Smooth muscle cell (in vitro differentiated cells): ENCODE data around the gene MSI2. TPM values are rescaled to one million over a fixed set of nuclear protein-coding genes. Genes with fewer than 3 reads are reported as not detected.
A peak's percentile ranks its signal among the peaks of the same experiment; 100 is the strongest.
"Not testable (repeated sequence)": the region's sequence is repeated elsewhere in the genome, so short reads cannot be mapped to it uniquely, and the experiment has no call there.

ENCODE experiments used
- DNase-seq: peaks from one replicate; lab custom pipeline; 2025; ENCODE audit not compliant: unreplicated experiment; lab: John Stamatoyannopoulos, UW
- H2AFZ ChIP-seq: fragments of 200-600 bp; sonication (generic); 2 replicates; pipeline ENCODE4 v1.6.0; 2016; ENCODE audit warnings: antibody characterized with exemption, low read depth, mild to moderate bottlenecking
- H3F3A ChIP-seq: fragments of 200-600 bp; sonication (generic); 2 replicates; pipeline ENCODE4 v1.6.0; 2017; ENCODE audit warnings: antibody characterized with exemption, low read depth
- H3K27ac ChIP-seq: fragments of 200-600 bp; sonication (generic); 2 replicates; pipeline ENCODE4 v1.5.1; 2016; ENCODE audit warnings: low read depth, mild to moderate bottlenecking
- H3K27me3 ChIP-seq: fragments of 200-600 bp; sonication (generic); 2 replicates; pipeline ENCODE4 v1.6.1; 2016; ENCODE audit warnings: low read depth, mild to moderate bottlenecking
- H3K36me3 ChIP-seq: fragments of 200-600 bp; sonication (generic); 2 replicates; pipeline ENCODE4 v1.5.1; 2016; ENCODE audit warnings: low read depth
- H3K4me1 ChIP-seq: fragments of 200-600 bp; sonication (generic); 2 replicates; pipeline ENCODE4 v1.5.1; 2016; ENCODE audit warnings: low read depth
- H3K4me2 ChIP-seq: fragments of 200-600 bp; sonication (generic); 2 replicates; pipeline ENCODE4 v1.6.0; 2016; ENCODE audit warnings: mild to moderate bottlenecking
- H3K4me3 ChIP-seq: fragments of 200-600 bp; sonication (generic); 2 replicates; pipeline ENCODE4 v1.5.1; 2016; ENCODE audit warnings: mild to moderate bottlenecking
- H3K79me2 ChIP-seq: fragments of 200-600 bp; sonication (generic); 2 replicates; pipeline ENCODE4 v1.6.0; 2016; ENCODE audit warnings: low read depth, mild to moderate bottlenecking
- H3K9ac ChIP-seq: fragments of 200-600 bp; sonication (generic); 2 replicates; pipeline ENCODE4 v1.6.0; 2016; ENCODE audit warnings: low read depth
- H3K9me3 ChIP-seq: fragments of 200-600 bp; sonication (generic); replicated peaks from 2 replicates; pipeline ENCODE4 v1.5.1; 2016; ENCODE audit warnings: low read depth
- H4K20me1 ChIP-seq: fragments of 200-600 bp; sonication (generic); 2 replicates; pipeline ENCODE4 v1.6.0; 2016; ENCODE audit warnings: low read depth
- CTCF ChIP-seq: fragments of 200-600 bp; sonication (generic); IDR thresholded peaks from 2 replicates; pipeline ENCODE4 v1.5.1; 2017; ENCODE audit warnings: borderline replicate concordance, mild to moderate bottlenecking, antibody characterized with exemption; ENCODE audit not compliant: insufficient read depth, poor library complexity, severe bottlenecking
- WGBS: methylation state at CpG from one replicate; pipeline ENCODE4 v1.1.7; 2016; ENCODE audit warnings: low lambda C conversion rate; 5-methylcytosine and 5-hydroxymethylcytosine counted together
- polyA plus RNA-seq: library from polyadenylated mRNA; unstranded; fragments of >200 nt; fragmentation: Nextera tagmentation; extraction: Ambion mirVana; gene quantifications from 2 replicates; pipeline ENCODE4 v1.2.1, GENCODE V29; 2016
- total RNA-seq: library from RNA; depleted of rRNA; stranded (reverse); fragments of >200 nt; gene quantifications from 2 replicates; pipeline ENCODE4 v1.2.3, GENCODE V29; 2014

The MSI2 gene
- total and polyA plus RNA-seq, 2 experiments from 2014 or later = 5.7 to 36.5 TPM

GRCh38 chr17:57620576-57620975 is 364.3 kb downstream of the MSI2 start:
- WGBS = 98% methylated on average over 2 of the region's 2 CpGs
- H3F3A ChIP-seq = peaks cover 24% of the 10 kb centered on the region
- no peak for DNase-seq
- no peak for TF ChIP-seq CTCF
- no peaks in the 10 kb centered on the region for H3K9me3 ChIP-seq
- no peak overlapping the region for H2AFZ ChIP-seq
- peaks cover 8% of the 10 kb centered on the region for H3K4me1 ChIP-seq
- no peak overlapping the region for H3K4me3 ChIP-seq
- H3K79me2 ChIP-seq = no peaks in the 10 kb centered on the region
- no peaks in the 10 kb centered on the region for H3K27me3 ChIP-seq
- H3K36me3 ChIP-seq = no peaks in the 10 kb centered on the region
- no peaks in the 10 kb centered on the region for H4K20me1 ChIP-seq
- no peak overlapping the region for H3K4me2 ChIP-seq
- peak overlapping the region; percentile 76 for H3K9ac ChIP-seq
- H3K27ac ChIP-seq = peak overlapping the region; percentile 91

- H3K27me3 ChIP-seq, H3K79me2 ChIP-seq, H3K4me1 ChIP-seq, H3K9me3 ChIP-seq, DNase-seq, H3K4me3 ChIP-seq, H4K20me1 ChIP-seq, H2AFZ ChIP-seq, H3K36me3 ChIP-seq, H3K4me2 ChIP-seq: not testable (repeated sequence)
- peak overlapping the region; percentile 98 for H3K27ac ChIP-seq
- H3F3A ChIP-seq = peaks cover 24% of the 10 kb centered on the region
- 94% methylated on average over 6 of the region's 6 CpGs for WGBS
- peak overlapping the region; percentile 81 for H3K9ac ChIP-seq
Measured at GRCh38 chr17:57621791-57622190, 365.5 kb downstream of the MSI2 start.

- H3K9me3 ChIP-seq = no peaks in the 10 kb centered on the region
- H4K20me1 ChIP-seq = no peaks in the 10 kb centered on the region
- peak overlapping the region; percentile 77 for H3K4me2 ChIP-seq
- H3F3A ChIP-seq = peaks cover 24% of the 10 kb centered on the region
- H3K79me2 ChIP-seq = no peaks in the 10 kb centered on the region
- no peaks in the 10 kb centered on the region for H3K27me3 ChIP-seq
- peaks cover 8% of the 10 kb centered on the region for H3K4me1 ChIP-seq
- DNase-seq = no peak
- TF ChIP-seq CTCF = no peak
- peak overlapping the region; percentile 81 for H3K9ac ChIP-seq
- H2AFZ ChIP-seq = no peak overlapping the region
- 16% methylated on average over 8 of the region's 8 CpGs for WGBS
- no peak overlapping the region for H3K4me3 ChIP-seq
- H3K27ac ChIP-seq = peak overlapping the region; percentile 98
- no peaks in the 10 kb centered on the region for H3K36me3 ChIP-seq
Measured at GRCh38 chr17:57622306-57622682, 366.0 kb downstream of the MSI2 start.

DNA sequence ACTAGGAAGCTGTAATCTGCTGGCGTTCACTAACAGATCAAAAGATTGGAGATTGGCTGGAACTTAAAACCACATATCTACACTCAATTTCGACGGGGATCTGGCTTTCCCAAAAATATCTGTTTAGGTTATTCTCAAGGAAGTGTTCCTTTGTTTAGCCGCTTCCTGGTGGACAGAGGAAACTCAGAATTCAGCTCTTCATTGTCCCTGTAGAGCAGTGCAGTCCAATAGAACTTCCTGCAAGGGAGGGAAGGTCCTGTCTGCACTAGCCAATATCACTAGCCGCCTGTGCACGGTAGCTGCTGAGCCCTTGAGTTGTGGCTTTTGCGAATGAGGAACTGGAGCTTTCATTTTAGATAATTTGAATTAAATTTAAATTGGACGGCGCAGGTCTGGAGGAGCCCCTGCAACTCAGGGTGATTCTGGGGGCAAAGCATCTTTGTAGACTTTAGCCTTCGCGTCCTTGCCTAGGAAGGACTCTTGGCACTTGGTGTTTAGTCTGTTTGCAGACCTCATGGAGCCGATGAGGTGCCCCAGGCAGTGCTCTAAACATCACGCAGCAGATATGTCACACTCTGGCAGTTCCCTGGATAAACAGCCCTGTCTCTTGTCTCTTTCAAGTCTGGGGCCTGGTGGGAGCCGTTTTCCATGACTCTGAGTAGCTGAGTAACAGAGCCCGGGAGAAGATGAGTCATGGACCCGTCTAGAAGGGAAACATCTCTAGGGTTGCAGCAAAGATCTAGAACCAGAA is 366.5 kb downstream of the MSI2 start:
- Histone ChIP-seq H3K4me3 (no peak overlapping the region), H3K79me2 (no peaks in the 10 kb centered on the region), H4K20me1 (no peaks in the 10 kb centered on the region), H3K9ac (peak overlapping the region; percentile 81), H3K4me1 (peaks cover 8% of the 10 kb centered on the region), H3K36me3 (no peaks in the 10 kb centered on the region), H3F3A (peaks cover 24% of the 10 kb centered on the region), H3K27ac (peak overlapping the region; percentile 98), H2AFZ (no peak overlapping the region), H3K9me3 (no peaks in the 10 kb centered on the region), H3K27me3 (no peaks in the 10 kb centered on the region), H3K4me2 (peak overlapping the region; percentile 77)
- DNase-seq = peak; percentile 43
- no peak for TF ChIP-seq CTCF
- 15% methylated on average over 16 of the region's 16 CpGs for WGBS
